K562 (cell line): ENCODE data around the gene SPATS2. TPM values are rescaled to one million over a fixed set of nuclear protein-coding genes. Genes with fewer than 3 reads are reported as not detected.

Experiments
- ATAC-seq: fragments of 200-7000 bp; cut with Tn5 transposase; 3 replicates; pipeline ENCODE4 v1.9.1; 2020; ENCODE audit warnings: moderate library complexity
- BruUV-seq: library from RNA; stranded (reverse); fragments of 400-500 nt; replicated peaks from 2 replicates; lab custom pipeline; 2021; lab: Mats Ljungman, UMichigan
- CTCF ChIA-PET: fragments of 300-600 bp; formaldehyde crosslinking; extraction: SDS; loops from one replicate; lab custom pipeline; 2021; ENCODE audit warnings: low intra/inter-chr PET ratio; lab: Yijun Ruan, JAX
- POLR2A ChIA-PET: fragments of 300-600, 350-650 bp; sonication (Branson Sonifier 250); formaldehyde crosslinking; extraction: SDS; loops from one replicate; lab custom pipeline; 2021; ENCODE audit warnings: antibody characterized with exemption, inconsistent platforms; lab: Yijun Ruan, JAX
- DNase-seq, 4 experiments: peaks; one replicate each; pipeline versions ENCODE4 v3.0.0 to v3.0.0-alpha.2; 2011 to 2018; ENCODE audit warnings: low spot score in 3 of 4, mixed read lengths in 3 of 4; ENCODE audit errors: extremely low read depth in 1 of 4
- FAIRE-seq: peaks from 2 replicates; lab custom pipeline; 2011; peaks lifted over from hg19 to GRCh38; lab: Jason Lieb, UNC
- H2AFZ ChIP-seq: 2 replicates; pipeline ENCODE4 v1.6.0; 2011; ENCODE audit warnings: low read depth, low read length, control low read depth, inconsistent platforms
- H3K27ac ChIP-seq: fragments of 200-600 bp; 3 replicates; pipeline ENCODE4 v1.8.0; 2011; ENCODE audit warnings: low read depth, mild to moderate bottlenecking, control low read depth, inconsistent platforms, low read length, moderate library complexity, mixed read lengths; ENCODE audit errors: extremely low read depth
- H3K27me3 ChIP-seq, 2 experiments: fragments of 300-600 bp in 1 of 2; 2 replicates in 1 of 2; 3 replicates in 1 of 2; pipeline versions ENCODE4 v1.6.0 to v1.8.0; 2011; ENCODE audit warnings: inconsistent platforms in 2 of 2, low read length in 2 of 2, mild to moderate bottlenecking in 1 of 2, mixed read lengths in 1 of 2, moderate library complexity in 1 of 2; ENCODE audit not compliant: control insufficient read depth in 2 of 2, insufficient read depth in 2 of 2
- H3K36me3 ChIP-seq: fragments of 300-600 bp; 3 replicates; pipeline ENCODE4 v1.8.0; 2011; ENCODE audit warnings: mild to moderate bottlenecking, low read length, inconsistent platforms; ENCODE audit not compliant: control insufficient read depth, insufficient read depth
- H3K4me1 ChIP-seq, 2 experiments: fragments of 200-600 bp in 1 of 2; replicated peaks in 1 of 2; 2 replicates in 1 of 2; 3 replicates in 1 of 2; pipeline versions ENCODE4 v1.5.1 to v1.8.0; 2011; ENCODE audit warnings: inconsistent platforms in 2 of 2, low read length in 2 of 2, mild to moderate bottlenecking in 1 of 2, mixed read lengths in 1 of 2, moderate library complexity in 1 of 2; ENCODE audit not compliant: control insufficient read depth in 2 of 2, insufficient read depth in 2 of 2
- H3K4me2 ChIP-seq: 2 replicates; pipeline ENCODE4 v1.6.1; 2011; ENCODE audit warnings: low read length, control low read depth, inconsistent platforms, mixed read lengths; ENCODE audit not compliant: insufficient read depth
- H3K4me3 ChIP-seq: fragments of 200-600 bp; sonication (generic), shearing (Covaris generic); 2 replicates; pipeline ENCODE4 v1.5.1; 2016; ENCODE audit warnings: control low read depth, inconsistent platforms
- H3K79me2 ChIP-seq: fragments of 200-600 bp; 3 replicates; pipeline ENCODE4 v1.8.0; 2011; ENCODE audit warnings: low read length, inconsistent platforms; ENCODE audit not compliant: control insufficient read depth, insufficient read depth
- H3K9ac ChIP-seq, 2 experiments: 2 replicates each; pipeline versions ENCODE4 v1.6.0 to v1.6.1; 2011; ENCODE audit warnings: low read depth in 2 of 2, low read length in 2 of 2, control low read depth in 1 of 2, inconsistent platforms in 1 of 2, mild to moderate bottlenecking in 1 of 2, mixed read lengths in 1 of 2; ENCODE audit not compliant: insufficient read depth in 1 of 2
- H3K9me1 ChIP-seq: one replicate; pipeline ENCODE4 v1.6.0; 2011; ENCODE audit warnings: inconsistent platforms, mild to moderate bottlenecking, low read length, moderate library complexity; ENCODE audit not compliant: control insufficient read depth, insufficient read depth
- H3K9me3 ChIP-seq: replicated peaks from 2 replicates; pipeline ENCODE4 v1.5.1; 2011; ENCODE audit warnings: low read depth, low read length, inconsistent platforms; ENCODE audit not compliant: control insufficient read depth, insufficient read depth
- H4K20me1 ChIP-seq: replicated peaks from 2 replicates; pipeline ENCODE4 v1.6.1; 2011; ENCODE audit warnings: low read length, inconsistent platforms, mixed read lengths; ENCODE audit not compliant: control insufficient read depth, insufficient read depth
- CHD4 ChIP-seq: fragments of 200-600 bp; sonication (generic); IDR thresholded peaks from 3 replicates; pipeline ENCODE4 v1.6.1; 2012; ENCODE audit warnings: low read depth, mild to moderate bottlenecking, mixed read lengths, low read length, inconsistent platforms; ENCODE audit not compliant: insufficient read depth, insufficient replicate concordance, poor library complexity, severe bottlenecking
- CSDE1 ChIP-seq, 2 experiments: fragments of 450-650 bp; IDR thresholded peaks; 2 replicates each; pipeline ENCODE4 v1.6.1; 2016; ENCODE audit warnings: mild to moderate bottlenecking in 1 of 2
- EGR1 ChIP-seq: fragments of 450-650 bp; conservative IDR thresholded peaks from 2 replicates; pipeline ENCODE4 v1.6.1; 2017; ENCODE audit warnings: mild to moderate bottlenecking
- NCOA6 ChIP-seq: fragments of 450-650 bp; IDR thresholded peaks from 2 replicates; pipeline ENCODE4 v1.6.1; 2017; ENCODE audit warnings: mild to moderate bottlenecking
- NEUROD1 ChIP-seq: fragments of 150-350 bp; IDR thresholded peaks from 2 replicates; pipeline ENCODE4 v1.6.1; 2014; ENCODE audit warnings: borderline replicate concordance, low read length, low read depth; ENCODE audit not compliant: partially characterized antibody
- NR3C1 ChIP-seq: sonication (generic); formaldehyde crosslinking; IDR thresholded peaks from 2 replicates; pipeline ENCODE4 v1.8.1; 2022; ENCODE audit warnings: missing genetic modification reagents
- RFX1 ChIP-seq: fragments of 450-650 bp; IDR thresholded peaks from 2 replicates; pipeline ENCODE4 v1.6.1; 2016; ENCODE audit warnings: mild to moderate bottlenecking, moderate library complexity
- TCF3 ChIP-seq: sonication (generic); formaldehyde crosslinking; IDR thresholded peaks from 2 replicates; pipeline ENCODE4 v1.4.0; 2020; ENCODE audit warnings: mild to moderate bottlenecking, missing genetic modification reagents
- ZNF165 ChIP-seq: fragments of 250-450 bp; sonication (Bioruptor Pico); IDR thresholded peaks from 2 replicates; pipeline ENCODE4 v1.4.0; 2020; ENCODE audit warnings: borderline replicate concordance
- WGBS: fragments of 100-300 bp; shearing (Covaris generic); methylation state at CpG from one replicate; pipeline ENCODE4 v1.1.6; 2016; ENCODE audit warnings: low coverage, mixed read lengths; ENCODE audit not compliant: insufficient coverage; ENCODE audit errors: missing lambda C conversion rate; 5-methylcytosine and 5-hydroxymethylcytosine counted together
- in situ Hi-C: fragments of 300-500 bp; cut with MboI; formaldehyde crosslinking; loops from 4 replicates; pipeline ENCODE4 v1.15.0; 2018; ENCODE audit warnings: inconsistent platforms, mixed read lengths
- intact Hi-C: fragments of 100-400 bp; cut with micrococcal nuclease; formaldehyde crosslinking; loops from 2 replicates; pipeline ENCODE4 v1.14.2; 2022
- polyA plus RNA-seq, 8 experiments: library from polyadenylated mRNA; depleted of rRNA in 4 of 8; stranded (reverse) in 5 of 8; unstranded in 3 of 8; fragments of >200 nt; fragmentation: Nextera tagmentation in 2 of 8; fragmentation: Illumina TruSeq in 1 of 8; extraction: Ambion mirVana in 2 of 8; extraction: Trizol in 1 of 8; gene quantifications; 2 replicates each; pipeline versions ENCODE4 v1.2.1 to v1.2.3, GENCODE V29; 2011 to 2014; ENCODE audit warnings: inconsistent platforms in 1 of 8, missing spikeins in 1 of 8
- total RNA-seq, 7 experiments: library from RNA; depleted of rRNA in 6 of 7; stranded (reverse); fragments of >200 nt in 6 of 7; fragmentation: Illumina TruSeq in 2 of 7; extraction: Trizol in 2 of 7; gene quantifications; 2 replicates each; pipeline versions ENCODE4 v1.2.1 to v1.2.3, GENCODE V29; 2011 to 2021; ENCODE audit warnings: low replicate concordance in 1 of 7
- TF ChIP-seq, protein P1 (sequence below): fragments of 200-800 bp; sonication (Bioruptor generic); IDR thresholded peaks from 2 replicates; pipeline ENCODE4 v1.6.1; 2017; ENCODE audit warnings: missing genetic modification characterization, missing compliant biosample characterization
- TF ChIP-seq, protein P2 (sequence below): sonication (generic); formaldehyde crosslinking; IDR thresholded peaks from 2 replicates; pipeline ENCODE4 v1.8.0; 2022; ENCODE audit warnings: mild to moderate bottlenecking, missing genetic modification reagents

SPATS2 gene
- total and polyA plus RNA-seq, 9 of the 15 experiments (the other 6 are each of a cell fraction or from before 2014, with no cell fraction given): 5.4 to 48.2 (median 17.5) TPM

DNA sequence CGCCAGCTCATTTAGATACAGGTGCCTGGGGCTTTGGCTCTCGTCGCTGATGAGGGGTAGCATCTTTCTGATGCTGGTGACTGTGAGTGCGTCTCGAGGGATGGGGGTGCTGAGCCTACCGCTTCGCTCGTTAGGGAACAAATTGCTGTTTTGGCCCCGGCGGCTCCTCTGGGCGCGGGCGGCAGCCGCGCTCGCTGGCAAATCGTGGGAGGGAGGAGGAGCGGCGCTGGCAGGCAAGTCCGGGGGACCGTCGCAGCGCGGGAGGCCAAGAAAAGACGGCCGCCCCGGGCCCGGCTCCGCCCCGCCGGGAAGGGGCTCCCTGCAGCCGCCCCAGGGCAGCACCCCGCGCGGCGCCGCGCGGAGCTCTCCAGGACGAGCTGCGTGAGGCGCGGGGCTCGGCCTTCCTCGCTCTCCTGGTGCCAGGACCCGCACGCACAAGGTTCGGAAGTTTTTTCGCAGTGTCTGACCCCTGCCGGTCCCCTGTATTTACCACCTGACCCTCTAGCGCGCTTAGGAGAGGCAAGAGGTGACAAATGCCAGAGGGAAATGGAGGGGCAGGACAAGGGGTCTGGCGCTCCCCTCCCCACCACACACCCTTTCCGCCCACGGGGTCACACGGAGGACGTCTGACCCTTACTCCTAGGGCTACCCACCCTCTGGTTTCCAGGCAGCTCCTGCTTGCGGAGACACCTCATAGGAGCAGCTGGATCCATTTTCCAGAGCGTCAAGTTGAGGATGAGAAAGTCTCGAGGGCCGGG is 170.7 kb downstream of the SPATS2 start (continued):
- peak; percentile 5; the same call in 1 of the 2 replicates for TF ChIP-seq EGR1

DNA sequence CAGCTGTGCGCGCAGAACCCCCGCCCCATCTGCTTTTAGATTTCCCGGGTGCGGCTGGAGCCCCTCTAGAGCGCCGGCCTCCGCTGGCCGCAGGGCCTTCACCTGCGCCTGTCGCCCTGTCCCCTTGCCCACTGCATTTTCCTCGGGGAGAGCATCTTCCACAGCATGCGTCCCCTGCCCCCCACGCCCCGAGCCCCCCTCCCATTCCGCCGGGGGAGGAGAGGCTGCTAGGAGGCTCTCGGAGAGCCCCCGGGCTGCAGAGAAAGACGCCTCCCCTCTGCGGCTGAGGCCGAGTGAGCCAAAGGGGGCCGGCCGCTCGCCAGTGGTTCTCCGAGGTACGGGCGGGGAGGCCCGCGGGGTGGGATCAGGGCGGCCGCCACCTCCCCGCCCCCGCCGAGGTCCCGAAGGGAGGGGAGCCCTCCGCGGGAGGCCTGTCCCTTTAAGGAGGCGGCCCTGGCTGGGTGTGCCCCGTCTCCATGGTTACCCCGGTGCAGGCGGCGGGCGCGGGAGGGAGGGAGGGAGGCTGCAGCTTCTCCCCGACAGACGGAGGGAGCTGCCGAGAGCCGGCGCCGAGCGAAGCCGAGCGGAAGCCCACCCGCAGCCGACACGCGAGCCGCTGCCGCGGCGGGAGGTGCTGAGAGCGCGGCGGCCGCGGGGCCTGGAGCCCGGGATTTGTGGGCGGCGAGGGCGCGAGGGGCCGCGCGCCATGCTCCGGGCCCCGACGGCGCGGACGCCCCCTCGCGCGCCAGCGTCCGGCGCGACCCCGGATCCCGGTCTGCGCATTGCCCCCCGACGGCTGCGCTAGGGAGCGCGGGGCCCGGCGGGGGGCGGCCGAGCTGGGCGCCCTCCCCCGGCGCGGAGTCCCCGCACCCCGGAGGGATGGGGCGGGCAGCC is 171.5 kb downstream of the SPATS2 start, which contains the start of gene KCNH3:
KCNH3 (plus strand) TSS at position 521 of the 894 bp plus-strand sequence. CDS start 387 bp downstream, outside the sequence.
- DNase-seq: peak; percentile 90 to 98 (median 96)
- ATAC-seq: peak; percentile 93
- Histone ChIP-seq H3K9ac (peak within 1 kb of the TSS; percentile 41 to 86; a peak in 3 of 4 replicates), H3K4me3 (peak within 1 kb of the TSS; percentile 38), H3K9me3 (no peaks in the 10 kb centered on the region), H3K4me2 (peak within 1 kb of the TSS; percentile 84), H4K20me1 (0 out of 2 replicates have a peak, but pooled peaks cover 9% of the 10 kb centered on the region), H3K27me3 (peaks cover 14 to 34% of the 10 kb centered on the region in 2 experiments), H3K27ac (no peak within 1 kb of the TSS), H3K36me3 (no peaks in the 10 kb centered on the region), H3K4me1 (peaks cover 0 to 42% of the 10 kb centered on the region in 2 experiments; a peak in 4 of 5 replicates), H2AFZ (peak within 1 kb of the TSS; percentile 82), H3K79me2 (no peaks in the 10 kb centered on the region), H3K9me1 (peaks cover 3% of the 10 kb centered on the region)
- ChIA-PET POLR2A (interaction anchor here (1.0 to 2.4 kb wide), 2 partner anchors 12 to 18 kb away, joined by 3 to 9 read pairs; no protein-coding TSS in a partner anchor), CTCF (no interaction called here)
- BruUV-seq: no TSS peak
- 3% methylated on average over 21 of the region's 107 CpGs for WGBS
- intact Hi-C loops (no loop called here), in situ Hi-C loops (no loop called here)
- no peak for FAIRE-seq
- TF ChIP-seq RFX1 (peak; percentile 91), NR3C1 (CRISPR knock-in tag) (no peak), CSDE1 (IDR thresholded peaks at IDR 0.05) (peak in 1 of 2 experiments; percentile 49; a peak in 1 of 4 replicates), TCF3 (CRISPR knock-in tag) (no peak), CHD4 (no peak), ZNF165 (CRISPR knock-in tag) (no peak), NCOA6 (0 out of 2 replicates have a peak, but pooled peaks have one; percentile 38), NEUROD1 (peak; percentile 62)
- TF ChIP-seq, protein P1, sequence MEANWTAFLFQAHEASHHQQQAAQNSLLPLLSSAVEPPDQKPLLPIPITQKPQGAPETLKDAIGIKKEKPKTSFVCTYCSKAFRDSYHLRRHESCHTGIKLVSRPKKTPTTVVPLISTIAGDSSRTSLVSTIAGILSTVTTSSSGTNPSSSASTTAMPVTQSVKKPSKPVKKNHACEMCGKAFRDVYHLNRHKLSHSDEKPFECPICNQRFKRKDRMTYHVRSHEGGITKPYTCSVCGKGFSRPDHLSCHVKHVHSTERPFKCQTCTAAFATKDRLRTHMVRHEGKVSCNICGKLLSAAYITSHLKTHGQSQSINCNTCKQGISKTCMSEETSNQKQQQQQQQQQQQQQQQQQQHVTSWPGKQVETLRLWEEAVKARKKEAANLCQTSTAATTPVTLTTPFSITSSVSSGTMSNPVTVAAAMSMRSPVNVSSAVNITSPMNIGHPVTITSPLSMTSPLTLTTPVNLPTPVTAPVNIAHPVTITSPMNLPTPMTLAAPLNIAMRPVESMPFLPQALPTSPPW (CRISPR knock-in tag): peak; percentile 74
- TF ChIP-seq, protein P2, sequence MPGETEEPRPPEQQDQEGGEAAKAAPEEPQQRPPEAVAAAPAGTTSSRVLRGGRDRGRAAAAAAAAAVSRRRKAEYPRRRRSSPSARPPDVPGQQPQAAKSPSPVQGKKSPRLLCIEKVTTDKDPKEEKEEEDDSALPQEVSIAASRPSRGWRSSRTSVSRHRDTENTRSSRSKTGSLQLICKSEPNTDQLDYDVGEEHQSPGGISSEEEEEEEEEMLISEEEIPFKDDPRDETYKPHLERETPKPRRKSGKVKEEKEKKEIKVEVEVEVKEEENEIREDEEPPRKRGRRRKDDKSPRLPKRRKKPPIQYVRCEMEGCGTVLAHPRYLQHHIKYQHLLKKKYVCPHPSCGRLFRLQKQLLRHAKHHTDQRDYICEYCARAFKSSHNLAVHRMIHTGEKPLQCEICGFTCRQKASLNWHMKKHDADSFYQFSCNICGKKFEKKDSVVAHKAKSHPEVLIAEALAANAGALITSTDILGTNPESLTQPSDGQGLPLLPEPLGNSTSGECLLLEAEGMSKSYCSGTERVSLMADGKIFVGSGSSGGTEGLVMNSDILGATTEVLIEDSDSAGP (CRISPR knock-in tag): peak; percentile 94
